GM18867 (cell line): ENCODE data around the gene PLEKHG4.

Experiments used
- ATAC-seq: cut with Tn5 transposase; IDR thresholded peaks from one replicate; pipeline ENCODE4 v1.9.1; 2021; ENCODE audit warnings: mild to moderate bottlenecking, moderate library complexity; ENCODE audit not compliant: unreplicated experiment

The PLEKHG4 gene

GRCh38 chr16:67259705-67260104 lies 19.6 kb upstream of the PLEKHG4 start:
- ATAC-seq: no peak

GRCh38 chr16:67260426-67261063 lies 18.8 kb upstream of the PLEKHG4 start:
- no peak for ATAC-seq

GRCh38 chr16:67263201-67263600 lies 16.1 kb upstream of the PLEKHG4 start:
- no peak for ATAC-seq

- no peak for ATAC-seq
These were observed 15.1 kb upstream of the PLEKHG4 start for GRCh38 chr16:67264277-67264676.

DNA sequence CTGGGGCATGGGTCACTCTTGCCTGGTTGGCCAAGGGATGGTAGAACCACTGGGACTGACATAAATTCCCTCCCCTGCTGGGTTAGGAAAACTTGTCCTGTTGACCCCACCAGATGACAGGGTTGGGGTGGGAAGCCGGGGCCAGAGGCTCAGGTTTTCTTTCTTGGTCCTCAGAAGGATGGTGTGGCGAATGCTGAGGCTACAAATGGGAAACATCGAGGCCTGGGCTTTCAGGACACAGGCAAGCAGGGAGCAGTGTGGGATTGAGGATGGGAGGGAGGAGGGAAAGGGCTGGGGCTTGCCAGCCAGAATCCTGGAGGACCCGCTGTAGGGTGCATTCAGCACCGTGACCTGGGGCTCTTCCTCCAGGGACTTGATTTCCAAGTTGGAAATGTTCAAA lies 14.5 kb upstream of the PLEKHG4 start:
- ATAC-seq: no peak

DNA sequence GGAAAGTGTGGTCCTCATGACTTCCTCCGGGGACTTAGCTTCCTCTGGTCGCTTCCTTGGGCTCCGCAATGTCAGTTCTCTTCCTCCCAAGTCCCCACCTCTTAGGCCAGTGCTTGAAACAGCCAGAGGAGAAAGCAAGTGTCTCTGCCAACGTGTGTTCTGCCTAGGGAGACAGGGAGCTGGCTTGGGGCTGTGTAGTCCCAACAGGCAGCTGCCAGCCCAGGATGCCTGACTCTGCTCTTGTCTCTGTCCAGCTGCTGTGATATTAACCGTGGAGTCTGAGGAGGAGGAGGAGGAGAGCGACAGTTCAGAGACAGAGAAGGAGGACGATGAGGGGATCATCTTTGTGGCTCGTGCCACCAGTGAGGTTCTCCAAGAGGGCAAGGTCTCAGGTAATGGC lies 13.5 kb upstream of the PLEKHG4 start:
- ATAC-seq: no peak

DNA sequence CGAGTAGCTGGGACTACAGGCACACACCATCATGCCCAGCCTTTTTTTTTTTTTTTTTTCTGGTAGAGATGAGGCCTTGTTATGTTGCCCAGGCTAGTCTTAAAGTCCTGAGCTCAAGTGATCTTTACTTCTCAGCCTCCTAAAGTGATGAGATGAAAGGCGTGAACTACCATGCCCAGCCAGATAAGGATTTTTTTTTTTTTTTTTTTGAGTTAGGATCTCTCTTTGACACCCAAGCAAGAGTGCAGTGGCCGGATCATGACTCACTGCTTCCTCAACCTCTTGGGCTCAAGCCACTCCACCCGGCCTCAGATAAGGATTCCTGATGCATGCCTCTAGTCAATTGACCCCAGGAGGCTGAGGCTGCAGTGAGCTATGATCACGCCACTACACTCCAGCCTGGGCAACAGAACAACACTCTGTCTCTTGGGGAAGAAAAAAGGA lies 11.2 kb upstream of the PLEKHG4 start:
- no peak for ATAC-seq

DNA sequence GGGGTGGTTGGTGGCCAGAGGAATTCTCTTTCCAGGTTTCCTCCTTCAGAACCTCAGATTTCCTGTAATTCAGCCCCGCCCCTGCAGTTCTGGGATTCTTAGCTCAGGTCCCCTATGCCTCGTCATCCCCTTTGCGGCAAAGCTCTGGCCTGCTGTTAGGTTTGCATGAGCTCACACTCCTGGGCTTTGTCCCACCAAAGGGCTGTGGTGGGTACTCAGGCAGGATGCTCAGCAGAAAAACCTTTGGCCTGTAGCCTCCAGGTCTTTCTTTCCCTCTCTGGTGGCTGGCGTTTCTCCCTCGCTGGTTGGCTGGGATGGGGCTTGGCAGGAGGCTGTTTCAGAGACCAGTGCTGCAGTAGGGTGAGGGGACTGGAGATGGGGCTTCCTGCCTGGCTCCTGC lies 9.6 kb upstream of the PLEKHG4 start:
- no peak for ATAC-seq

GRCh38 chr16:67270931-67271338 lies 8.4 kb upstream of the PLEKHG4 start:
- ATAC-seq: no peak

- no peak for ATAC-seq
These were observed 7.9 kb upstream of the PLEKHG4 start for GRCh38 chr16:67271446-67271845.

- no peak for ATAC-seq
These were observed 4.0 kb upstream of the PLEKHG4 start for GRCh38 chr16:67275321-67275720.

- no peak for ATAC-seq
These were observed 1.9 kb upstream of the PLEKHG4 start for GRCh38 chr16:67277294-67277998.

- no peak for ATAC-seq
These were observed 1.1 kb upstream of the PLEKHG4 start for GRCh38 chr16:67277999-67278772.

- peak; percentile 44 for ATAC-seq
These were observed 498 bp upstream of the PLEKHG4 start for GRCh38 chr16:67278773-67279295.

GRCh38 chr16:67280090-67281015 lies 1.0 kb downstream of the PLEKHG4 start:
- no peak for ATAC-seq

GRCh38 chr16:67281536-67282446 lies 2.5 kb downstream of the PLEKHG4 start:
- ATAC-seq: no peak

DNA sequence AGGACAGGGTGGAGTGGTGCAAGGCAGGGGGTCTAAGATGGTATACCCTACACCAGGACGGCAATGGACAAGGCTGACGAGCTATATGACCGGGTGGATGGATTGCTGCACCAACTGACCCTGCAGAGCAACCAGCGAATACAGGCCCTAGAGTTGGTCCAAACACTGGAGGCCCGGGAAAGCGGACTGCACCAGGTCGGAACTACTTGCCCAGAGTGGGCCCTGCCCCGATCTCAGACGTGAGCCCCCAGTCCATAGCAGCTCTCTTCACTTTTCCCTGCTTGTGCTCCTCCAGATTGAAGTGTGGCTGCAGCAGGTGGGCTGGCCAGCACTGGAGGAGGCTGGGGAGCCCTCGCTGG lies 3.1 kb downstream of the PLEKHG4 start:
- no peak for ATAC-seq

DNA sequence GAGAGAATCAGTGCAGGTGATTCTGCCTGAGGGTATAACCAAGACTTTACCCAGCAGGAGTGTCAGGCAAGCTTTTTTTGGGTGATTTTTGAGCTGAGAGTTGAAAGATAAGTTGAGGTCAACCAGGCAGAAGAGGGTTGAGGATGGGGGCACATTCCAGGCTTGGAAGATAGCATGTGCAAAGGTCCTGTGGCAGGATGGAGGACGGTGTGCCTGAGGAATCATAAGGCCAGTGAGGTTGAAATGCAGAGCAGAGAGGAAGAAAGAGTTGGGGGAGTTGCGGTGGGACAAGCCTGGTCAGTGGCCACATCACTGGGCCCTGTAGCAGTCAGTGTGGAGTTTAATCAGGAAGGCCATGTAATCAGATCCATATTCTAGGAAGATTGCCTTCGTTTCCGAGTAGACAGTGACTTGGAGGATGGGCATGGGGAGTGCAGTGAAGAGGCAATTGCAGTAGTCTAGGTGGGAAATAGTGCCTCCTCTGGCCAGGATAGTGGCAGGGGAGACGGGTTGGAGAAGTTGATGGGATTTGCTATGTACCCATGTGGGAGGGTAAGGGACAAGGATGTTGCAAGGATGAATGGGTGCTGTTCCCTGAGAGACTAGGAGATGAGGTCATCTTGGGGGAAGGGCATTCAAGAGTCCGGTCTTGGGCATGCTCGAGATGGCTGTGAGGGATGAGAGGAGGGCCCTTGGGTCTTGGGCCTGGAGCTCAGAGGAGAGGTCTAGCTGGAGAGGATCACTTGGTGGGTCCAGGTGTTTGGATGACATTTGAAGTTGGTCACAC lies 3.9 kb downstream of the PLEKHG4 start:
- no peak for ATAC-seq
